Astrocyte (in vitro differentiated cells and primary cell): ENCODE measurements around the gene PAFAH1B1. TPM values are rescaled to one million over a fixed set of nuclear protein-coding genes. Genes with fewer than 3 reads are reported as not detected.
"Not testable (repeated sequence)": the region's sequence is repeated elsewhere in the genome, so short reads cannot be mapped to it uniquely, and the experiment has no call there.

Experiments used
- DNase-seq: peaks from one replicate; pipeline ENCODE4 v3.0.0-alpha.2; 2010; ENCODE audit warnings: low read depth
- FAIRE-seq: peaks from 2 replicates; lab custom pipeline; 2011; peaks lifted over from hg19 to GRCh38; lab: Jason Lieb, UNC
- H2AFZ ChIP-seq: 2 replicates; pipeline ENCODE4 v1.6.0; 2012; ENCODE audit warnings: low read depth, low read length, inconsistent platforms
- H3K27ac ChIP-seq: 2 replicates; pipeline ENCODE4 v1.5.1; 2011; ENCODE audit warnings: low read depth, low read length, inconsistent platforms
- H3K27me3 ChIP-seq: 2 replicates; pipeline ENCODE4 v1.6.0; 2011; ENCODE audit warnings: low read length, inconsistent platforms; ENCODE audit not compliant: insufficient read depth
- H3K36me3 ChIP-seq: 2 replicates; pipeline ENCODE4 v1.5.1; 2011; ENCODE audit warnings: low read length, inconsistent platforms; ENCODE audit not compliant: insufficient read depth
- H3K4me1 ChIP-seq: 2 replicates; pipeline ENCODE4 v1.5.1; 2011; ENCODE audit warnings: low read length, inconsistent platforms; ENCODE audit not compliant: insufficient read depth
- H3K4me2 ChIP-seq: 2 replicates; pipeline ENCODE4 v1.6.0; 2012; ENCODE audit warnings: low read length, inconsistent platforms
- H3K4me3 ChIP-seq: 2 replicates; pipeline ENCODE4 v1.5.1; 2011; ENCODE audit warnings: low read depth, mild to moderate bottlenecking, low read length, inconsistent platforms; ENCODE audit not compliant: insufficient read depth
- H3K79me2 ChIP-seq: 2 replicates; pipeline ENCODE4 v1.6.0; 2012; ENCODE audit warnings: mild to moderate bottlenecking, low read length, inconsistent platforms; ENCODE audit not compliant: insufficient read depth
- H3K9ac ChIP-seq: 2 replicates; pipeline ENCODE4 v1.6.0; 2012; ENCODE audit warnings: mild to moderate bottlenecking, low read length, inconsistent platforms
- H3K9me3 ChIP-seq: 2 replicates; pipeline ENCODE4 v1.5.1; 2012; ENCODE audit warnings: low read depth, mild to moderate bottlenecking, low read length, inconsistent platforms; ENCODE audit not compliant: insufficient read depth
- H4K20me1 ChIP-seq: 2 replicates; pipeline ENCODE4 v1.6.0; 2012; ENCODE audit warnings: low read length, inconsistent platforms; ENCODE audit not compliant: insufficient read depth
- H3K27ac Mint-ChIP-seq: one replicate; pipeline ENCODE4 v1.8.0; 2021; ENCODE audit warnings: mild to moderate bottlenecking, mixed read lengths; ENCODE audit not compliant: unreplicated experiment
- H3K27me3 Mint-ChIP-seq: one replicate; pipeline ENCODE4 v1.8.0; 2021; ENCODE audit warnings: low read depth, mixed read lengths; ENCODE audit not compliant: unreplicated experiment
- H3K36me3 Mint-ChIP-seq: one replicate; pipeline ENCODE4 v1.8.0; 2021; ENCODE audit warnings: low read depth, mixed read lengths; ENCODE audit not compliant: unreplicated experiment
- H3K4me1 Mint-ChIP-seq: one replicate; pipeline ENCODE4 v1.8.0; 2021; ENCODE audit warnings: low read depth, mixed read lengths; ENCODE audit not compliant: unreplicated experiment
- H3K4me3 Mint-ChIP-seq: one replicate; pipeline ENCODE4 v1.8.0; 2021; ENCODE audit warnings: mild to moderate bottlenecking, moderate library complexity, mixed read lengths; ENCODE audit not compliant: unreplicated experiment
- H3K9me3 Mint-ChIP-seq: one replicate; pipeline ENCODE4 v1.8.0; 2021; ENCODE audit warnings: mild to moderate bottlenecking, mixed read lengths; ENCODE audit not compliant: unreplicated experiment
- EZH2 ChIP-seq: IDR thresholded peaks from 2 replicates; pipeline ENCODE4 v1.6.1; 2012; ENCODE audit warnings: mild to moderate bottlenecking, low read length, inconsistent platforms; ENCODE audit not compliant: insufficient read depth
- total RNA-seq: library from RNA; stranded (reverse); gene quantifications from 2 replicates; pipeline ENCODE4 v1.2.1, GENCODE V29; 2021
- TF ChIP-seq, protein P1 (sequence below): IDR thresholded peaks from 2 replicates; pipeline ENCODE4 v1.5.1; 2011; ENCODE audit warnings: low read depth, mild to moderate bottlenecking, inconsistent platforms, low read length, moderate library complexity; ENCODE audit not compliant: insufficient read depth

The PAFAH1B1 gene
- total RNA-seq, 1 donor from 2014 or later, result 195 TPM

DNA sequence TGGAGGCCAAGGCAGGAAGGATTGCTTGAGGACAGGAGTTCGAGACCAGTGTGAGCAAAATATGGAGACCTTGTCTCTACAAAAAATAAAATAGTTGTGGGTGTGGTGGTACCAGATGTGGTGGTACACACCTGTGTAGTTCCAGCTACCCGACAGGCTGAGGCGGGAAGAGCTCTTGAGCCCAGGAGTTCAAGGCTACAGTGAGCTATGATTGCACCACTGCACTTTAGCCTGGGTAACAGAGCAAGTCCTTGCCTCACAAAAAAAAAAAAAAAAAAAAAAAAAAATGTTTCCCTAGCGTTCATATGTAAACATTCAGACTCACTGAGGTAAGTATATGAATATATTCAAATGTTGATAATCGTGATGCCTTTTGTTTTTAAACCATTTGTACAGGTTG lies 78.6 kb downstream of the PAFAH1B1 start:
- H3K79me2 ChIP-seq, result peaks cover 56% of the 10 kb centered on the region
- H3K9me3 Mint-ChIP-seq, result no peaks in the 10 kb centered on the region
- H3K4me1 Mint-ChIP-seq, result no peaks in the 10 kb centered on the region
- H3K27ac Mint-ChIP-seq, result no peak overlapping the region
- no peak for FAIRE-seq
- H3K36me3 ChIP-seq, result peaks cover 41% of the 10 kb centered on the region
- peaks cover 24% of the 10 kb centered on the region for H3K36me3 Mint-ChIP-seq
- TF ChIP-seq, protein P1, sequence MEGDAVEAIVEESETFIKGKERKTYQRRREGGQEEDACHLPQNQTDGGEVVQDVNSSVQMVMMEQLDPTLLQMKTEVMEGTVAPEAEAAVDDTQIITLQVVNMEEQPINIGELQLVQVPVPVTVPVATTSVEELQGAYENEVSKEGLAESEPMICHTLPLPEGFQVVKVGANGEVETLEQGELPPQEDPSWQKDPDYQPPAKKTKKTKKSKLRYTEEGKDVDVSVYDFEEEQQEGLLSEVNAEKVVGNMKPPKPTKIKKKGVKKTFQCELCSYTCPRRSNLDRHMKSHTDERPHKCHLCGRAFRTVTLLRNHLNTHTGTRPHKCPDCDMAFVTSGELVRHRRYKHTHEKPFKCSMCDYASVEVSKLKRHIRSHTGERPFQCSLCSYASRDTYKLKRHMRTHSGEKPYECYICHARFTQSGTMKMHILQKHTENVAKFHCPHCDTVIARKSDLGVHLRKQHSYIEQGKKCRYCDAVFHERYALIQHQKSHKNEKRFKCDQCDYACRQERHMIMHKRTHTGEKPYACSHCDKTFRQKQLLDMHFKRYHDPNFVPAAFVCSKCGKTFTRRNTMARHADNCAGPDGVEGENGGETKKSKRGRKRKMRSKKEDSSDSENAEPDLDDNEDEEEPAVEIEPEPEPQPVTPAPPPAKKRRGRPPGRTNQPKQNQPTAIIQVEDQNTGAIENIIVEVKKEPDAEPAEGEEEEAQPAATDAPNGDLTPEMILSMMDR, result no peak
- TF ChIP-seq EZH2, result no peak
- peaks cover 75% of the 10 kb centered on the region for H4K20me1 ChIP-seq
- H3K4me1 ChIP-seq, result no peaks in the 10 kb centered on the region
- no peak overlapping the region for H3K9ac ChIP-seq
- no peaks in the 10 kb centered on the region for H3K27me3 ChIP-seq
- no peaks in the 10 kb centered on the region for H3K9me3 ChIP-seq
- no peak overlapping the region for H2AFZ ChIP-seq
- no peak overlapping the region for H3K27ac ChIP-seq
- no peak overlapping the region for H3K4me3 ChIP-seq
- no peaks in the 10 kb centered on the region for H3K27me3 Mint-ChIP-seq
- H3K4me2 ChIP-seq, result no peak overlapping the region
- no peak overlapping the region for H3K4me3 Mint-ChIP-seq
- no peak for DNase-seq

DNA sequence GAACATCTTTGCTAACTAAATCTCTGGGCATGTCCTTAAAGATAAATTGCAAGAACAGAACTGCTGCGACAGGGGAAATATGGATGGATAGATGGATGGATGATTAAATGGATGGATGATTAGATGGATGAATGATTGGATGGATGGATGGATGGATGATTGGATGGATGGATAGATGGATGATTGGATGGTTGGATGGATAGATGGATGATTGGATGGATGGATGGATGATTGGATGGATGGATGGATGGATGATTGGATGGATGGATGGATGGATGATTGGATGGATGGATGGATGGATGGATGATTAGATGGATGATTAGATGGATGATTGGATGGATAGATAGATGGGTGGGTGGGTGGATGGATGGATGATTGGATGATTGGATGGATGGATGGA lies 85.8 kb downstream of the PAFAH1B1 start:
- not testable (repeated sequence) for H3K9ac ChIP-seq
- H3K79me2 ChIP-seq, result peaks cover 29% of the 10 kb centered on the region

DNA sequence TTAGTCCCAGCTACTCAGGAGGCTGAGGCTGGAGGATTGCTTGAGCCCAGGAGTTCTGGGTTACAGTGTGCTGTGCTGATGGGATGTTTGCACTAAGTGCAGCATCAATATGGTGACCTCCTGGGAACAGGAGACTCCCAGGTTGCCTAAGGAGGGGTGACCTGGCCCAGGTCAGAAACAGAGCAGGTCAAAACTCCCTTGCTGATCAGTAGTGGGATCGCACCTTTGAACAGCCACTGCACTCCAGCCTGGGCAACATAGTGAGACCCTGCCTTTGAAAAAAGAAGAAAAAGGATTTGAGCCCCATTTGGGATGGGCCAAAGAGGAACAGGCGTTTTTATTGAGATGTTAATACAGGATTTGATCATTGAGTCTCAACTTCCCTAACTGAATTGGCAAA lies 87.5 kb downstream of the PAFAH1B1 start:
- H3K27me3 Mint-ChIP-seq, result no peaks in the 10 kb centered on the region
- no peaks in the 10 kb centered on the region for H3K27me3 ChIP-seq
- TF ChIP-seq EZH2, result no peak
- TF ChIP-seq, protein P1, result no peak
- peaks cover 7% of the 10 kb centered on the region for H3K4me1 ChIP-seq
- peaks cover 72% of the 10 kb centered on the region for H4K20me1 ChIP-seq
- peaks cover 42% of the 10 kb centered on the region for H3K36me3 ChIP-seq
- H3K9me3 ChIP-seq, result no peaks in the 10 kb centered on the region
- FAIRE-seq (no peak), DNase-seq (no peak)
- no peak overlapping the region for H3K4me3 ChIP-seq
- no peak overlapping the region for H2AFZ ChIP-seq
- no peak overlapping the region for H3K9ac ChIP-seq
- no peak overlapping the region for H3K27ac ChIP-seq
- H3K9me3 Mint-ChIP-seq, result no peaks in the 10 kb centered on the region
- H3K36me3 Mint-ChIP-seq, result peaks cover 31% of the 10 kb centered on the region
- no peak overlapping the region for H3K4me2 ChIP-seq
- H3K4me1 Mint-ChIP-seq, result peaks cover 3% of the 10 kb centered on the region
- no peak overlapping the region for H3K4me3 Mint-ChIP-seq
- peaks cover 22% of the 10 kb centered on the region for H3K79me2 ChIP-seq
- H3K27ac Mint-ChIP-seq, result no peak overlapping the region

More for the DNA sequence above, 85.8 kb downstream of the PAFAH1B1 start:
- H3K4me3 Mint-ChIP-seq, DNase-seq, H3K9me3 ChIP-seq, H3K4me1 Mint-ChIP-seq, H3K4me1 ChIP-seq, H3K27me3 Mint-ChIP-seq, H3K27ac Mint-ChIP-seq, H3K4me2 ChIP-seq, FAIRE-seq, H3K4me3 ChIP-seq, H2AFZ ChIP-seq, H3K9me3 Mint-ChIP-seq, H3K27ac ChIP-seq, H3K27me3 ChIP-seq: not testable (repeated sequence)
- Histone ChIP-seq H4K20me1 (peaks cover 78% of the 10 kb centered on the region), H3K36me3 (peaks cover 43% of the 10 kb centered on the region)
- peaks cover 36% of the 10 kb centered on the region for H3K36me3 Mint-ChIP-seq
